ENCODE data around the gene TLR6.
"Not testable (repeated sequence)": the region's sequence is repeated elsewhere in the genome, so short reads cannot be mapped to it uniquely, and the experiment has no call there.

- TF ChIP-seq CTCF, POLR2A (IDR thresholded peaks at IDR 0.05): not testable (repeated sequence)
Measured at GRCh38 chr4:38777925-38778324, 78.7 kb downstream of the TLR6 start.

Data from heart left ventricle (tissue), 13 donors.